NCI-H82 treated with DMSO at 0.1 percent for 48 hours (cell line): ENCODE results near the gene PARVG.

Source experiments
- DNase-seq: peaks from one replicate; lab custom pipeline; 2025; ENCODE audit not compliant: unreplicated experiment; lab: John Stamatoyannopoulos, UW

Gene PARVG

GRCh38 chr22:44195189-44195871 is 14.6 kb downstream of the PARVG start:
- DNase-seq: no peak

GRCh38 chr22:44196241-44196640 is 15.5 kb downstream of the PARVG start:
- no peak for DNase-seq

DNA sequence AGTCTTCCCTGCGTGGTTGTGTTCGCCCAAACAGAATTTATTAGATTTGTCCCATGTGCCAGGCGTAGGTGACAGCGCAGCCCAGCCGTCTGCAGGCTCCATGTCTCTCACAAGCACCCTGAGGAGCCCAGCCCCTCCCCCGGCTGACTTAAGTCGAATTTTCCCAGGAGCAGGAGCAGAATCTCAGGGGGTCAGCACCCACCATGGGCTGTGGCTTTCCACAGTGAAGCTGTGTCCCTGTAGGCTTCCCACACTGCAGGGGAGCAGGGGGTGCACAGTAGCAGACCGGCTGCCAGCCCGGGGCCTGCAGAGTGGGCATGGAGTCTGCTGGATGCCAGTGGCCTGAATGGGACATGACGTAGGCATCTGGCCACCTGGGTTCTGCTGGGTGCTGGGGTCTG is 16.0 kb downstream of the PARVG start:
- DNase-seq: no peak

DNA sequence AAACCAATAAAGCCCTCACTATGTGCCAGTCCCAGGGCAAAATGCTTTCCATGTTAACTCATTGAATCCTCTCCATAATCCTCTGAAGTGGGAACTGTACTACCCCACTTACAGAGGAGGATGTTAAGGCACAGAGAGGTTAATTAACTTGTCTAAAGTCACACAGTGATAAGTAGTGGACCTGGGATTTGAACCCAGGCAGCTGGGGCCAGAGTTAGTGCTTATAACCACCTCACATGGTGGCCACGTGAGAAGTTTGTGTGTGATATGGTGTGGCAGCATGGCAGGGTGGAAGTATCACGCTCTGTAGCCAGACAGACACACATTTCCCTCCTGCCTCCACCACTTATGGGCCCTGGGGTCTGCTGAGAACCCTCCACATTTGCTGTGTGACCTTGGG is 16.5 kb downstream of the PARVG start:
- no peak for DNase-seq

DNA sequence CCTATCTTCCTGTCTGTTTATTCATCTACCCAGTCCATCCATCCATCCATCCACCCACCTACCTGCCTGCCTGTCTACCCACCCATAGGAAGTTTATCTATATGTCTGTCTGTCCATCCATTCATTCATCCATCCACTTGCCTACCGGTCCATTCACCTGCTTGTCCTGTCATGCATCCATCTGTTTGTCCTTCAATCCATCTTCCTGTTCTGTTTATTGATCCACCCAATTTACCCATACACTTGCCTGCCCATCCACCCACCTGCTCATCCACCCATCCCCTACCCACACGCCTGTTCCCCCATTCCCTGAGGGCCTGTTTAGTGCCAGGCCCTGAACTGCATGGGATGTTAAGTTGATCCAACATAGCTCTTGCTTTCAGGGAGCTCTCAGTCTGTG is 18.4 kb downstream of the PARVG start:
- no peak for DNase-seq

GRCh38 chr22:44199866-44200265 is 19.1 kb downstream of the PARVG start:
- DNase-seq: no peak

DNA sequence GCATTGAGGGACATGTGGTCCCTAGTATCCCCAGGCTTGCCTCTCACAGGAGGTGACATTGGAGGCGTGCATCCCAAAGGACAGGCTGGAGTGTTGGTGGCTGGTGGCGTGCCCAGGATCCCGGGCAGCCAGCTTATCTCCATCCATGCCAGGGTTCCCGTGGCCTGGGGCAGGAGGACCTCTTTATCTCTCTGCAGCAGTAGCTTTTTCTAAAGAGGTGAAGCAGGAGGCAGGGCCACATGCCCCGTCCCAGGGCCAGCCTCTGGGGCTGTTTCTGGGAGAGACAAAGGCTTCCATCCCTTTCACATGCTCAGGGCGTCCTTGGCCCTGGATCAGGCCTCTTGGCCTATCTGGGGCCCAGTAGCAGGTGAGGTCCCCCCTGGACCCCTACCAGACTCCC is 19.7 kb downstream of the PARVG start:
- no peak for DNase-seq

- no peak for DNase-seq
Measured at GRCh38 chr22:44200855-44201550, 20.3 kb downstream of the PARVG start.

- DNase-seq: no peak
Measured at GRCh38 chr22:44201665-44202064, 20.9 kb downstream of the PARVG start.

DNA sequence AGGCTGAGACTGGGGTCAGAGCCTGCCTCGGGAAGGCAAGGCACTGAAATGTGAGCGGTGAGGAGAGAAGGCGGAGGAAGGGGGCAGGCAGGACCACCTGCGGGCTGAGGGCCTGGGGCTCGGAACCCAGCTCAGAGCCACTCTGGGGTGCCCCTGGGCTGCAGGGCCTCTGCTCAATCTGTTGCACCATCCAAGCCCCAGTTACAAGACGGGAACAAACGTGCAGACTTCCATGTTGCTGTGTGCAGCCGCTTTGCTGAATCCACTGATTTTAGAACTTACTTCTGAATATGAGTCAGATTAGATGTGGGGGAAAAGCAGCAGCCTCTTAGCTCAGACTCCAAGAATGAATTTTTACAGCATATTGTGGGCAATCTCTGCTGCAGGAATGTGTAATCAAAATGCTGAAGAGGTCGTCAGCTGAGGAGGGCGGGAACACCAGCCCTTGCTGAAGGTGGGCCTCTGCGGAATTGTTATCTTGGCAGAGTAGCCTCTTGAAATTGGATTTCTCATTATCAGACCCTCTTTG is 21.6 kb downstream of the PARVG start:
- DNase-seq: no peak

GRCh38 chr22:44203203-44203602 is 22.5 kb downstream of the PARVG start:
- no peak for DNase-seq

- DNase-seq: no peak
Measured at GRCh38 chr22:44204739-44205515, 24.2 kb downstream of the PARVG start.

DNA sequence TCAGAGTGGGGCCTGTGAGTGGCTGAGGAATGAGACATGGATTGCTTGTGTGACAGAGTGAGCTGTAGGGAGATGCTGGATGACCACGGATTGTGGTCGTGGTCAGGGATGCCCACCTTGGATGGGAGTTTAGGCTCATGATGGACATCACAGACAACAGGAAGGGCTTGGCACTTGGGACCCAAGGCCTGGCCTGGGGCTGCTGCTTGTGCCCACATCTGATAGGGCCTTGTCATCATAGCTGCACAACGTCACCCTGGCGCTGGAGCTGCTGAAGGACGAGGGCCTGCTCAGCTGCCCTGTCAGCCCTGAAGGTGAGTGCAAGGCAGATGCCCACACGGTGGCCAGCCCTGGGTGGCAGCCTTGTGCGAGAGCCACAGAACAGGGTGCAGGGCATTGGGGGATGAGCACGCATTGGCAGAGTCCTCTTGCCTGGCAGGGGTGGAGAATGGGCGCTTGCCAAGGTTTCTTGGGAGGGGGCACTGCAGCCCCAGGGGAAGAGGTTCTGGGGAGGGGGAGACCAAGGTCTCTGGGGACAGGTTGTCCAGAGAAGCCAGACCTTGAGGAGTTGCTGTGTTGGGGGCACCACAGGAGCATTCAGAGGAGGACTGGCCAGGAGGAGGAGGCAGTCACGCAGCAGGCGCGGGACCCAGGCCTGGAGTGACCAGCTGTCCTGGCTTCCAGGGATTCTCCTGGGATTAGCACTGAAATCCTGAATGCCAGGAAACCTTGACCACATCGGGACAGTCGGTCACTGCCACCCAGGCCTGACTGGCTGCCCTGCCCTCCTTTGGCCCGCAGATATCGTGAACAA is 25.0 kb downstream of the PARVG start:
- DNase-seq: no peak

GRCh38 chr22:44206330-44206645 is 25.6 kb downstream of the PARVG start:
- no peak for DNase-seq

DNA sequence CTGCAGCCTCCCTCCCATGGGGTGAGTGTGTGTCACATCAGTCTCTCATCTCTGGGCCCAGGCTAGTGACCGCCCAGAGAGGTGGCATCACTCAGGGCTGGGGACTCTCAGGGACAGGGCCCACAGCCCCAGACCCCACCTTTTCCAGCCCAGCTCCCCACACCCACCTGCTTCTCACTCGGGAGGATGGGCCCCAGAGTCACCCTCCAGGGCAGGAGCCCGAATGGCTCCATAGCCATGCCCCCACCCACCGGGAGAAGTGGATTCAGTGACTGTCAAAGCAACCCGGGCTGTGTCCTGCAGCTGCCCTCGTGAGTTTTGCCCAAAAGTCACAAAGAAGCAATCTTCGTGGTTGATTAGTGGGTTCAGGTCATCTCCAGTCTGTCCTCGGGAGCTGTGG is 26.0 kb downstream of the PARVG start:
- no peak for DNase-seq

DNA sequence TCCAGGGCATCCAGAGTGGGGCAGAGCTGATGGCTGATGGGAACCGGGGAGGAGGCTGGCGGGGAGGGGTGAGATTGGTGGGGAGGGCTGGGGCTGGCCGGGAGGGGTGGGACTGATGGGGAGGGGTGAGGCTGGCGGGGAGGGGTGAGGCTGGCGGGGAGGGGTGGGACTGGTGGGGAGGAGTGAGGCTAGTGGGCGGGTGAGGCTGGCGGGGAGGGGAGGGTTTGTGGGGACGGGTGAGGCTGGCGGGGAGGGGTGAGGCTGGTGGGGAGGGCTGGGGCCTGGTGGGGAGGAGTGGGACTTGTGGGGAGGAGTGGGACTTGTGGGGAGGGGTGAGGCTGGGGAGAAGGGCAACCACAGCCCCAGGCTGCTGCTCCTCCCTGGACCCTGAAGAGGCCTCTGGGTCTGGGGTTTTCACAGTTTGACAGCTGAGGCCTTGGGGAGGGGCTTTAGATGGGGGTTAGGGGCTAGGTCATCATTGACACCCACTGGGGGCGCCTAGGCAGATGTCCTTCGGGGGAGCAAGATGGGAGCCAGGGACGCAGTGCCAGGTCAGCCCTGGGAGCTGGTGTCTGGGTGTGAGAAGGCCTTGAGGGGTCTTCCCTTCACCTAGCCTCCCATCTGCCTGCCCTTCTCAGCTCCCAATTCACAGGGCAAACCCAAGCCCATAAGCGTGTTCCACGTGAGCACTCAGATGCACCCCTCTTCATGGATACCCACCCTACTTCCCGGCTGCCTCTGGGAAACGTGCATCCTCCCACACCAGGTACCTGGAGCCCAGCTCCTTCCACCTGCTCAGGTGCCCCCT is 26.7 kb downstream of the PARVG start:
- DNase-seq: no peak

GRCh38 chr22:44207981-44208317 is 27.2 kb downstream of the PARVG start:
- no peak for DNase-seq

DNA sequence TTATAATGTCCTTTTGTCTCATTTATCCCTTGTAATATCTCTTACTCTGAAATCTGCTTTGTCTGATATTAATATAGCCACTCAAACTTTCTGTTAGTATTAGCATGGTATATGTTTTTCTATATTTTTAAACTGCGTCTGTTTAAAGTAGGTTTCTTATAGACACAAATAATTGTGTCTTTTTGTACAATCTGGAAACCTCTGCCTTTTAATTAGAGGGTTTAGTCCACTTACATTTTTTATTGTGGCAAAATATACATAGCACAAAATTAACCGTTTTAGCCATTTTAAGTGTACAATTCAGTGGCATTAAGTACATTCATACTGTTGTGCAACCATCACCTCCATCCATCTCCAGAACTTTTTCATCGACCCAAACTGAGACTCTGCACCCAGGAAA is 28.6 kb downstream of the PARVG start:
- no peak for DNase-seq

DNA sequence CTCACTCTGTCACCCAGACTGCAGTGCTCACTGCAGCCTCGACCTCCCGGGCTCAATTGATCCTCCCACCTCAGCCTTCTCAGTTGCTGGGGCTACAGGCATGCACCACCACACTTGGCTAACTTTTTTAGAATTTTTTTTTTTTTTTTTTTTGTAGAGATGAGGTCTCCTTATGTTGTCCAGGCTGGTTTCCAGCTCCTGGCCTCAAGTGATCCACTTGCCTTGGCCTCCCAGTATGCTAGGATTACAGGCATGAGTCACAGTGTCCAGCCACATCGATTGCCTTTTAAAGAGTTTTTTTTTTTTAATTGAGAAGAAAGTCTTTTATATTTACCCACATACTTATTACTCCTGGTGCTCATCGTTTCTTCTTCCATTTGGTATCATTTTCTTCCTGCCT is 30.0 kb downstream of the PARVG start:
- DNase-seq: no peak

GRCh38 chr22:44211256-44211945 is 30.7 kb downstream of the PARVG start:
- DNase-seq: no peak
